Measurements from ENCODE around the gene MAN1A1.

MAN1A1 gene

DNA sequence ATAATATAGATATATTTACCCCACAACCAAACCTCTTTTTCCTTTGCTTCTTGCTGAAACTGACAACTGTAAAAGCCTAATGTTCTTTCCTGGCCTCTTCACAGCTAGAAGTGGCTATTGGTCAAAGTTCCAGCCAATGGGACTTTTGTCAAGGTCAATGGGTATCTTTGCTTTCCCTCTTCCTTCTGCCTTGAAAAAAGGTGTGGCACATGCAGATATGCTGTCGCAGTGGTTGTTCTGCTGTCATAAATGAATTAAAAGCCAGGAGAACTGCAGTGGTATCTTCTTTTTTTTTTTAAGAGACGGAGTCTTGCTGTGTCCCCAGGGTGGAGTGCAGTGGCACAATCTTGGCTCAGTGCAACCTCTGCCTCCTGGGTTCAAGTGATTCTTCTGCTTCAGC, 29.9 kb downstream of the MAN1A1 start:
- H2BK15ac ChIP-seq (ENCODE audit: low read length), result no peak overlapping the region
- no peaks in the 10 kb centered on the region for H3K36me3 ChIP-seq (replicated peaks in 1 of 2; ENCODE audit: control insufficient read depth in 2 of 2, insufficient read depth in 2 of 2, low read length in 2 of 2)
- no peak overlapping the region for H4K8ac ChIP-seq (ENCODE audit: low read depth, low read length)
- DNase-seq (ENCODE audit: low spot score), result no peak
- no peak overlapping the region for H2BK12ac ChIP-seq (ENCODE audit: low read length)
- no peaks in the 10 kb centered on the region for H3K9me3 ChIP-seq (replicated peaks in 1 of 2; ENCODE audit: control insufficient read depth in 2 of 2, insufficient read depth in 1 of 2, low read depth in 1 of 2, low read length in 2 of 2)
- no peaks in the 10 kb centered on the region for H3K79me1 ChIP-seq (ENCODE audit: low read depth, low read length)
- H3K4ac ChIP-seq (ENCODE audit: low read length), result no peak overlapping the region
- no peak overlapping the region for H3K4me2 ChIP-seq (ENCODE audit: insufficient read depth, low read length, poor library complexity, severe bottlenecking)
- no peak overlapping the region for H3K27ac ChIP-seq (replicated peaks; ENCODE audit: low read length)
- H3K4me1 ChIP-seq (ENCODE audit: control insufficient read depth in 2 of 2, insufficient read depth in 1 of 2, low read depth in 1 of 2, low read length in 2 of 2), result peaks cover 0 to 1% of the 10 kb centered on the region in 2 donors
- H3K27me3 ChIP-seq (ENCODE audit: control insufficient read depth in 3 of 3, insufficient read depth in 3 of 3, low read depth in 1 of 3, low read length in 3 of 3), result no peaks in the 10 kb centered on the region
- no CpG with 5 or more reads among the region's 2 CpGs for WGBS, 2 donors (ENCODE audit: extremely low coverage in 2 of 2, insufficient read length in 2 of 2, insufficient replicate concordance in 1 of 2)
- H3K4me3 ChIP-seq (ENCODE audit: low read length in 2 of 2), result no peak overlapping the region
- H3K18ac ChIP-seq (ENCODE audit: low read length), result no peak overlapping the region
- H2AK5ac ChIP-seq (ENCODE audit: low read depth, low read length), result no peak overlapping the region
- H4K91ac ChIP-seq (ENCODE audit: low read depth, low read length, poor library complexity), result no peak overlapping the region
- H2BK120ac ChIP-seq (ENCODE audit: low read depth, low read length), result no peak overlapping the region
- no peak overlapping the region for H3K9ac ChIP-seq (ENCODE audit: low read depth, low read length, poor library complexity)
- no peak overlapping the region for H3K23ac ChIP-seq (ENCODE audit: low read depth, low read length, poor library complexity)
- no peak overlapping the region for H3K14ac ChIP-seq (ENCODE audit: low read length)
- no peak overlapping the region for H2BK5ac ChIP-seq (ENCODE audit: low read length)
- no peak overlapping the region for H2AFZ ChIP-seq (ENCODE audit: low read length)

DNA sequence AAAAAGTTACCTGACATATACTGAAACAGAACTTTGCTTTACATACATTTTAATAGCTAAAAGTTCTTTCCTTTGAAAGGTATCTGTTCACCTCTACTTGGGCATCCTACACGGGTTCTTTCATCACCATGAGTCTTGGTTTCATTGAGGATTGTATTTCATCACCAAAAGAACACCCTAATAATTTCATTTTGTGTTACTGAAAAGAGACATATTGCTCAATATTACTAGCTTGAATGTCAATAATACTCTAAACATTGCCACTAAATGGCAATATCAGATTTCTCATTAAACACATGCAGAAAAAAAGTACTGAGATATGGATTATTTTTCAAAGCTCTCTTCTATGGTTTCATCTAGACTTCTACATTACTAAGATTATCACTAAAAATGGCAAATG, 30.8 kb downstream of the MAN1A1 start:
- Histone ChIP-seq H3K27ac (replicated peaks; ENCODE audit: low read length) (no peak overlapping the region), H3K4me2 (ENCODE audit: insufficient read depth, low read length, poor library complexity, severe bottlenecking) (no peak overlapping the region), H3K23ac (ENCODE audit: low read depth, low read length, poor library complexity) (no peak overlapping the region), H3K36me3 (replicated peaks in 1 of 2; ENCODE audit: control insufficient read depth in 2 of 2, insufficient read depth in 2 of 2, low read length in 2 of 2) (no peaks in the 10 kb centered on the region), H2BK120ac (ENCODE audit: low read depth, low read length) (no peak overlapping the region), H3K9ac (ENCODE audit: low read depth, low read length, poor library complexity) (no peak overlapping the region), H2BK12ac (ENCODE audit: low read length) (no peak overlapping the region), H2AK5ac (ENCODE audit: low read depth, low read length) (no peak overlapping the region), H2AFZ (ENCODE audit: low read length) (no peak overlapping the region), H3K14ac (ENCODE audit: low read length) (no peak overlapping the region), H2BK5ac (ENCODE audit: low read length) (no peak overlapping the region), H3K4me1 (ENCODE audit: control insufficient read depth in 2 of 2, insufficient read depth in 1 of 2, low read depth in 1 of 2, low read length in 2 of 2) (peaks cover 0 to 3% of the 10 kb centered on the region in 2 donors), H3K18ac (ENCODE audit: low read length) (no peak overlapping the region), H3K4ac (ENCODE audit: low read length) (no peak overlapping the region), H2BK15ac (ENCODE audit: low read length) (no peak overlapping the region), H3K79me1 (ENCODE audit: low read depth, low read length) (no peaks in the 10 kb centered on the region), H4K91ac (ENCODE audit: low read depth, low read length, poor library complexity) (no peak overlapping the region), H3K4me3 (ENCODE audit: low read length in 2 of 2) (no peak overlapping the region), H3K27me3 (ENCODE audit: control insufficient read depth in 3 of 3, insufficient read depth in 3 of 3, low read depth in 1 of 3, low read length in 3 of 3) (no peaks in the 10 kb centered on the region), H3K9me3 (replicated peaks in 1 of 2; ENCODE audit: control insufficient read depth in 2 of 2, insufficient read depth in 1 of 2, low read depth in 1 of 2, low read length in 2 of 2) (no peaks in the 10 kb centered on the region), H4K8ac (ENCODE audit: low read depth, low read length) (no peak overlapping the region)
- no peak for DNase-seq (ENCODE audit: low spot score)
- WGBS, 2 donors (ENCODE audit: extremely low coverage in 2 of 2, insufficient read length in 2 of 2, insufficient replicate concordance in 1 of 2), result no CpG with 5 or more reads among the region's 1 CpG

DNA sequence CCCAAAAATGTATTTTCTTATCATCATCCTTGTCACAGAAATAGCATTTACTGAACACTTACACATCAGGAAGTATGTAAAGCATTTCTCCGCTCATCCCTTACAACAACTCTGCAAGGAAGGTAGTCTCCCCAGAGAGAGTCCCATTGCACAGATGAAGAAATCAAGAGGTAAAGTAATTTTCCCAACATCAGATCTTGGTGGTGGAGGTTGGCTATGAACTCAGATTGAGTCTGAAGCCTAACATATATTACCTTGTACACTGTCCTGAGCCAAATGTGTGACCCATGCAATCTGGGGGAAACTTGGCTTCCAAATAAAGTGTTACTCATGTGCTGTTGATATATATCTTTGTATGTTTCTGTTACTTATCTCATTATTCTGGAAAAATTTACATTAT, 31.4 kb downstream of the MAN1A1 start:
- Histone ChIP-seq H3K9ac (ENCODE audit: low read depth, low read length, poor library complexity) (no peak overlapping the region), H3K18ac (ENCODE audit: low read length) (no peak overlapping the region), H2AK5ac (ENCODE audit: low read depth, low read length) (no peak overlapping the region), H3K9me3 (replicated peaks in 1 of 2; ENCODE audit: control insufficient read depth in 2 of 2, insufficient read depth in 1 of 2, low read depth in 1 of 2, low read length in 2 of 2) (no peaks in the 10 kb centered on the region), H3K36me3 (replicated peaks in 1 of 2; ENCODE audit: control insufficient read depth in 2 of 2, insufficient read depth in 2 of 2, low read length in 2 of 2) (no peaks in the 10 kb centered on the region), H2AFZ (ENCODE audit: low read length) (no peak overlapping the region), H3K23ac (ENCODE audit: low read depth, low read length, poor library complexity) (no peak overlapping the region), H4K8ac (ENCODE audit: low read depth, low read length) (no peak overlapping the region), H3K79me1 (ENCODE audit: low read depth, low read length) (no peaks in the 10 kb centered on the region), H2BK12ac (ENCODE audit: low read length) (no peak overlapping the region), H3K27me3 (ENCODE audit: control insufficient read depth in 3 of 3, insufficient read depth in 3 of 3, low read depth in 1 of 3, low read length in 3 of 3) (no peaks in the 10 kb centered on the region), H3K14ac (ENCODE audit: low read length) (no peak overlapping the region), H3K4ac (ENCODE audit: low read length) (no peak overlapping the region), H2BK15ac (ENCODE audit: low read length) (no peak overlapping the region), H3K4me1 (ENCODE audit: control insufficient read depth in 2 of 2, insufficient read depth in 1 of 2, low read depth in 1 of 2, low read length in 2 of 2) (peaks cover 2 to 5% of the 10 kb centered on the region in 2 donors), H2BK5ac (ENCODE audit: low read length) (no peak overlapping the region), H3K27ac (replicated peaks; ENCODE audit: low read length) (no peak overlapping the region), H3K4me3 (ENCODE audit: low read length in 2 of 2) (no peak overlapping the region), H4K91ac (ENCODE audit: low read depth, low read length, poor library complexity) (no peak overlapping the region), H3K4me2 (ENCODE audit: insufficient read depth, low read length, poor library complexity, severe bottlenecking) (no peak overlapping the region), H2BK120ac (ENCODE audit: low read depth, low read length) (no peak overlapping the region)
- DNase-seq (ENCODE audit: low spot score), result no peak
- WGBS, 2 donors (ENCODE audit: extremely low coverage in 2 of 2, insufficient read length in 2 of 2, insufficient replicate concordance in 1 of 2), result no CpG with 5 or more reads among the region's 1 CpG

DNA sequence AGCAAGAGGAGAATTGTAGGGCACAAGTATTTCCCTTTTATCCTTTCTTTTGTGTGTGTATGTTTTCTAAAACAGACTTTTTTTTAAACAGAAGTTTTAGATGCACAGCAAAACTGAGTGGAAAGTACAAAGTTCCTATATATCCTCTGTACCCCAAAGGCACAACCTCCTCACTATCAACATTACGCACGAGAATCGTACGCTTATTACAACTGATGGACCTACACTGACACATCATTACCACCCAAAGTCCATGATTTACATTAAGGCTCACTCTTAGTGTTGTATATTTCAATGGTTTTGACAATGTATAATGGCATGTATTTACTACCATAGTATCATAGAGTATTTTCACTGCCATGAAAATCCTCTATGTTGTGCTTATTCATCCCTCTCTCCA, 32.6 kb downstream of the MAN1A1 start:
- Histone ChIP-seq H4K8ac (ENCODE audit: low read depth, low read length) (no peak overlapping the region), H4K91ac (ENCODE audit: low read depth, low read length, poor library complexity) (no peak overlapping the region), H3K79me1 (ENCODE audit: low read depth, low read length) (no peaks in the 10 kb centered on the region), H3K18ac (ENCODE audit: low read length) (no peak overlapping the region), H3K9me3 (replicated peaks in 1 of 2; ENCODE audit: control insufficient read depth in 2 of 2, insufficient read depth in 1 of 2, low read depth in 1 of 2, low read length in 2 of 2) (no peaks in the 10 kb centered on the region), H3K4ac (ENCODE audit: low read length) (no peak overlapping the region), H3K4me3 (ENCODE audit: low read length in 2 of 2) (no peak overlapping the region), H3K4me1 (ENCODE audit: control insufficient read depth in 2 of 2, insufficient read depth in 1 of 2, low read depth in 1 of 2, low read length in 2 of 2) (peaks cover 12 to 13% of the 10 kb centered on the region in 2 donors), H3K4me2 (ENCODE audit: insufficient read depth, low read length, poor library complexity, severe bottlenecking) (no peak overlapping the region), H2AK5ac (ENCODE audit: low read depth, low read length) (no peak overlapping the region), H2BK120ac (ENCODE audit: low read depth, low read length) (no peak overlapping the region), H2BK5ac (ENCODE audit: low read length) (no peak overlapping the region), H2BK15ac (ENCODE audit: low read length) (no peak overlapping the region), H3K14ac (ENCODE audit: low read length) (no peak overlapping the region), H3K9ac (ENCODE audit: low read depth, low read length, poor library complexity) (no peak overlapping the region), H3K36me3 (replicated peaks in 1 of 2; ENCODE audit: control insufficient read depth in 2 of 2, insufficient read depth in 2 of 2, low read length in 2 of 2) (no peaks in the 10 kb centered on the region), H2AFZ (ENCODE audit: low read length) (no peak overlapping the region), H2BK12ac (ENCODE audit: low read length) (no peak overlapping the region), H3K23ac (ENCODE audit: low read depth, low read length, poor library complexity) (no peak overlapping the region), H3K27me3 (ENCODE audit: control insufficient read depth in 3 of 3, insufficient read depth in 3 of 3, low read depth in 1 of 3, low read length in 3 of 3) (no peaks in the 10 kb centered on the region), H3K27ac (replicated peaks; ENCODE audit: low read length) (no peak overlapping the region)
- DNase-seq (ENCODE audit: low spot score), result no peak
- WGBS, 2 donors (ENCODE audit: extremely low coverage in 2 of 2, insufficient read length in 2 of 2, insufficient replicate concordance in 1 of 2), result no CpG with 5 or more reads among the region's 4 CpGs
